Mucosa of rectum (tissue), 2 donors: ENCODE measurements around the gene SPOCD1.

ENCODE experiments used
- H3K27ac ChIP-seq, 2 donors: one replicate each; pipeline ENCODE4 v1.7.0; 2013; ENCODE audit warnings: inconsistent platforms in 2 of 2, low read depth in 2 of 2, low read length in 2 of 2
- H3K27me3 ChIP-seq, 2 donors: one replicate each; pipeline ENCODE4 v1.7.0; 2013; ENCODE audit warnings: low read length in 2 of 2; ENCODE audit not compliant: control insufficient read depth in 2 of 2, insufficient read depth in 2 of 2
- H3K36me3 ChIP-seq, 2 donors: one replicate each; pipeline ENCODE4 v1.7.0; 2013; ENCODE audit warnings: low read length in 2 of 2; ENCODE audit not compliant: control insufficient read depth in 2 of 2, insufficient read depth in 2 of 2
- H3K4me1 ChIP-seq, 2 donors: one replicate each; pipeline ENCODE4 v1.7.0; 2013; ENCODE audit warnings: low read length in 2 of 2, mild to moderate bottlenecking in 1 of 2; ENCODE audit not compliant: control insufficient read depth in 2 of 2, insufficient read depth in 2 of 2
- H3K4me3 ChIP-seq, 2 donors: one replicate each; pipeline ENCODE4 v1.7.0; 2013; ENCODE audit warnings: low read length in 2 of 2
- H3K9ac ChIP-seq, 2 donors: one replicate each; pipeline ENCODE4 v1.7.0; 2013; ENCODE audit warnings: low read length in 2 of 2, low read depth in 1 of 2, mild to moderate bottlenecking in 1 of 2
- H3K9me3 ChIP-seq, 2 donors: one replicate each; pipeline ENCODE4 v1.7.0; 2013; ENCODE audit warnings: low read length in 2 of 2; ENCODE audit not compliant: control insufficient read depth in 2 of 2
- donor health status: healthy.
- donor health status: Normal muscosa, but diverticular disease.

SPOCD1 gene

DNA sequence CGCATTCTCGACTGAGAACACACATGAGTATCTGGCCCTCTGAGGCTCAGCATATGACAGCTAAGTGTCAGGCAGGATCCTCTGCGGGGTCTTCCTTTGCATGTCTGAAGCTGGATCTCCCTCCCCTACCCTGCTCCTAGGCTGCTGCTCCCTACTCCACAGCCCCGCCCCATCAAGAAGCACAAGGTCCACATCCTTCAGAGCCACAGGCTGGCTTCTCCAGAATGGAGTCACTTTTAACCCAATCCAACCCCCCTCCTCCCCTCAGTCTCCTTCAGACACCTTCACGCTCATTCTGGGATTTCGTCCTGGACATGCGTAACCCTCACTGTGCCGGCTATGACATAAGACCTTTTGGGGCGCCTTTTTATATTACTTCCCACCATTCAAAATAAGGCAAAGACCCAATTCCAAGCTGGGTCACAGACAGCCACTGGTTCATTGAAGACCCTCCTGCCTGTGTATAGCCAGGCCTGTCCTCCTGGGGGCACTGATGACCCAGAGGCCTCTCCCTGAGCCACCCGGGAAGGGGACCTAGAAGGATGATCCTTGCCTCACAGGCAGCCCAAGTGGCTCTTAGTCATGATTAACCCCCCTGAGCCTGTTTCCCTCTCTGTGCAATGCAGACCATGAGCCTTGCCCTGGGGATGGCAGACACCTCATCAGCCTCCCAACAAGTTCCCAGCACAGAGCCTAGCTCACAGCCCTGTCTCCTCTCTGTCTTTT, 56.4 kb downstream of the SPOCD1 start:
- Histone ChIP-seq H3K9ac (no peak overlapping the region), H3K27ac (no peak overlapping the region), H3K36me3 (no peaks in the 10 kb centered on the region), H3K4me1 (peaks cover 16 to 17% of the 10 kb centered on the region in 2 donors), H3K27me3 (peaks cover 23 to 32% of the 10 kb centered on the region in 2 donors), H3K4me3 (no peak overlapping the region), H3K9me3 (no peaks in the 10 kb centered on the region)

DNA sequence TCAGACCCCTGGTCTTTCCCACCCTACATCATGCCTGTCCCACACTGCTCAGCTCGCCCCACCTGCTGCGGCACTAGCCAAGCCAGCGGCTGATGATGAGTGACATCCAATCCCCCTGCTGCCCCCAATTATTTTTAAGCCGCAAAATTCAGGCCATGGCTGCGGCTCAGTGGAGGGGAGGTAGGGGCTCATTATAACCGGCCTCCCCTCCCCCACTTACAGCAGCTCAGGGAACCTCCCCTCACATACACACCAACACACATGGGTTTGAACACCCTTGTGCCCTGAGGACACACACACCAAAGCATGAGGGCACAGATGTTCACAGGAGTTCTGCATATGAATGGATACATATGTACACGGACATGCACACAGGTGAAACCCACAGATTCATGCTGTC, 57.0 kb downstream of the SPOCD1 start:
- no peak overlapping the region for H3K27ac ChIP-seq
- peaks cover 23 to 30% of the 10 kb centered on the region in 2 donors for H3K27me3 ChIP-seq
- peaks cover 18 to 22% of the 10 kb centered on the region in 2 donors for H3K4me1 ChIP-seq

DNA sequence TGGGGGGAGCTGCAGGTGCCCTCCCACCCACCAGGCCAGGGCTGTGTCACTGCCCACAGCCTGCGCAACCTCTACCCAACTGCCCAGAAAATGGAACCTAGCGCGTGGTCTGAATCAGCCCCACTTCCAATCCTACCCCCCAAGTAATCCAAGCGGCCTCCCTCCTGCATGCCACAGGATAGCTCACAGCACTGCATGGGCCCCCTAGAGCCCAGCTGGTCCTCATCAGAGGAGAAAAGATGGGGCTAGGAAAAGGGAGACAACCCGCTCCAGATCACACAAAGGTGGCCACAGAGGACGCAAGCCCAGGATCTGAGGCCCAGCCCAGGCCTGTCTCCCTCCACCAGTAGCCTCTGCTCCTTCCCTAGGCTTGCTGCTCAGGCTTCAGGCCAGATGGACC, 57.8 kb downstream of the SPOCD1 start:
- H3K27ac ChIP-seq, result no peak overlapping the region
- no peak overlapping the region for H3K4me3 ChIP-seq
- H3K4me1 ChIP-seq, result peaks cover 21 to 24% of the 10 kb centered on the region in 2 donors
- peaks cover 23 to 26% of the 10 kb centered on the region in 2 donors for H3K27me3 ChIP-seq
- no peaks in the 10 kb centered on the region for H3K36me3 ChIP-seq
- H3K9ac ChIP-seq, result no peak overlapping the region
- no peaks in the 10 kb centered on the region for H3K9me3 ChIP-seq

More for the DNA sequence above, 57.0 kb downstream of the SPOCD1 start:
- H3K9me3 ChIP-seq, result no peaks in the 10 kb centered on the region
- no peaks in the 10 kb centered on the region for H3K36me3 ChIP-seq
- H3K4me3 ChIP-seq, result no peak overlapping the region
- H3K9ac ChIP-seq, result no peak overlapping the region

DNA sequence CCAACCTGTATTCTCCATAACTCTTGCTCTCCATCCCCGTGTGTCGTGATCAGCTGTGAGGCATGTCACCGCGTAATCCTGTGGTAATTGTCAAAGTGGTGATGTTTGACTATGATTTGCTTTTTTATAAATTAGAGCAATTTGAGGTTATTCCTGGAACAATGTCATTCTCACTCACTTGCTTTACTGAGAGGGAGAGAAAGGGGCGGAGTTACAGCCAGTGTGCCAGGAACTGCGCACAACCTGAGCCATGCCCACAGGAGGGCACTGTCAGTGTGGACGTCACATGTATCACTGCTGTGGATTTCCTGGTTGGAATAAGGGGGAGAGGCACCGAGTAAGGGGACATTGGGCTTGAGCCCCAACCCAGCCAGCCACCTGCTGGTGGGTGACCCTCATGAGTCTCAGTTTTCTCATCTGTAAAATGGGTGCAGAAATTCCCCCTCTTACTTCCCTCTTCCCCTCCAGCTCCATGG, 58.6 kb downstream of the SPOCD1 start:
- Histone ChIP-seq H3K4me3 (no peak overlapping the region), H3K9me3 (no peaks in the 10 kb centered on the region), H3K4me1 (peaks cover 19 to 22% of the 10 kb centered on the region in 2 donors), H3K36me3 (no peaks in the 10 kb centered on the region), H3K9ac (no peak overlapping the region), H3K27me3 (peaks cover 19 to 22% of the 10 kb centered on the region in 2 donors), H3K27ac (no peak overlapping the region)

DNA sequence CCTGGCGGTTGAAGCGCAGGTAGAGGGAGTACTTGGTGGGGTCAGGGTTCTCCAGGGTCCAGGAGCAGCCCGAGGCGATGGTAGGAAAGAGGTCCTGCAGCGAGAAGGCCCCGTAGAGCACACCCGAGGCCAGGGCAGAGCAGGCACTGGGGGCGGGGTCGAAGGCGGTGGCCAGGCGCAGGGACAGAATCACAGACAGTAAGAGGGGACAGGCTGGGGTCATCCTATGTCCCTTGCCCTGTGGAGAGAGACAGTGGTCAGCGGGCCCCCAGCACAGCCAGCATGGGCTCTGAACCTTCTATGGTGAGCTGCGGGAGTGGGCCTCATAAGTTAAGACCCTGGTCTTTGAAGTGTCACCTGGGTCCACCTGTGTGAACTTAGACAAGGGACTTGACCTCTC, 59.2 kb downstream of the SPOCD1 start:
- H3K27ac ChIP-seq, result no peak overlapping the region
- peaks cover 13 to 15% of the 10 kb centered on the region in 2 donors for H3K27me3 ChIP-seq
- H3K4me3 ChIP-seq, result no peak overlapping the region
- H3K36me3 ChIP-seq, result no peaks in the 10 kb centered on the region
- peaks cover 19 to 22% of the 10 kb centered on the region in 2 donors for H3K4me1 ChIP-seq
- no peaks in the 10 kb centered on the region for H3K9me3 ChIP-seq
- H3K9ac ChIP-seq, result no peak overlapping the region

DNA sequence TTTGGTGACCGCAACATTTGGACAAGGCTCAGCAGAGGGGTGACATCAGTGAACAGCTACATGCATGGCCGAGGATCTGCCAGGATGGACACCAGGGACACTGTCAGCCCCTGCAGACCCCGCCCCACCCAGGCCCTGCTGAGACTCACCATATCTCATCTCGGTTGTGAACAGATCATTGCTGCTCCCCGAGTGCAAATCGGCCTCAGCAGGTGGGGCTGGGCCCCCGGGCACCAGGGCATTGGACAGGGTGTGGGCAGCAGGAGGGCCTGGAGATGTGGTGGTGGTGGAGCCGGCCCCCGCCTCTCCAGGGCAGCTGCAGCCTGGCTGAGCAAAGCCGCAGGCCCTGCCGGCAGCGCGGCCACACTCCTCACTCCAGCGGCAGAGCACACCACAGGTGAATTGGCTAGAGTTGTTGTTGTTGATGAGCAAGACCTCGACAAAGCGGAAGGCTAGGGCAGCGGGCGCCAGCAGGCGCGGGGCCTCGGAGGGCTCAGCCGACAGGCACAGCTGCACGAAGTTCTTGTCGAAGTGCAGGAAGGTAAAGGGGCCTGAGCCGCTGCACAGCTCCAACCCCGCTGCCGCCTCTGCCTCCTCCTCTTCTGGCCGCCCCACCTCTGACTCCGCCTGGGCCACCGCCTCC, 59.9 kb downstream of the SPOCD1 start:
- no peak overlapping the region for H3K9ac ChIP-seq

DNA sequence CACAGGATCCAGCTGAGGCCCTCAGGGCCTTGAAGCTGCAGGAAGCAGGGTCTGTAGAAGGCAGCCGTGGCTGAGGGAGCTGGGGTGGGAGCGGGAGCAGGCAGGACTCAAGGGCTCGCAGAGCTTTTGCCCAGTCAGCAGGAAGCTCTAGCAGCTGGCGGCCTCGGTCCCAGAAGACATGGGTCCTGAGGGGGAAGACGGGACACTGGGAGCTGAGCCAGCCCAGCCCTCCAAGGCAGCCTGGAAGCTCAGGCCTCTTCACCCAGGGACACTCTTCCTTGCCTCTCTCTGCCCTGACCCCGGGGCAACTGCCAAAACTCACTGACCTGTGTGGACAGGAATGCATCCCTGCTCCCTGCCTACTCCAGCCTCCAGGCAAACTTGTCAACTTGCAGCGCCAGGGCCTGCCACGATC, 60.6 kb downstream of the SPOCD1 start:
- Histone ChIP-seq H3K4me3 (no peak overlapping the region), H3K27me3 (peaks cover 7 to 11% of the 10 kb centered on the region in 2 donors), H3K9me3 (no peaks in the 10 kb centered on the region), H3K36me3 (no peaks in the 10 kb centered on the region), H3K4me1 (peaks cover 14 to 19% of the 10 kb centered on the region in 2 donors), H3K27ac (no peak overlapping the region), H3K9ac (no peak overlapping the region)

More for the DNA sequence above, 59.9 kb downstream of the SPOCD1 start:
- Histone ChIP-seq H3K27me3 (peaks cover 8 to 12% of the 10 kb centered on the region in 2 donors), H3K27ac (no peak overlapping the region), H3K4me1 (peaks cover 17 to 19% of the 10 kb centered on the region in 2 donors), H3K9me3 (no peaks in the 10 kb centered on the region), H3K36me3 (no peaks in the 10 kb centered on the region), H3K4me3 (no peak overlapping the region)

DNA sequence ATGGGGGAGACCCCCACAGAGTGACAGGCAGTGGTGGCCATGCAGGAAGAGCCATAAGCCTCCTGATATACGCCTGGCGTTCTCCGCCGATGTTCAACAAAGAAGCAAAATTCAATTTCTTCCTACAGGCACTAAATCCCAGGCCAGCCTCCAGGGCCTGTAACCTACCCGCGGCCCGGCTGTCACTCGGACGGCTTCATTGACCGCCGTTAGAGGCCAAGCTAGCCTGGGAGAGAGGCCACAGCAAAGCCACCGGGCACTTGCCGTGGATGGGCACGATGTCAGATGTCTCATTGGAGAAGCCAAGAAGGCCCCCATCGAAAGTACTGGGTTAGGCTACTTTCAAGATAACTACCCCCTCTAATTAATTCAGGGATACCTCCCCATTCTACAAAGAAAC, 61.4 kb downstream of the SPOCD1 start:
- peaks cover 0 to 9% of the 10 kb centered on the region in 2 donors for H3K27me3 ChIP-seq
- H3K4me3 ChIP-seq, result no peak overlapping the region
- H3K36me3 ChIP-seq, result no peaks in the 10 kb centered on the region
- no peaks in the 10 kb centered on the region for H3K9me3 ChIP-seq
- no peak overlapping the region for H3K27ac ChIP-seq
- H3K4me1 ChIP-seq, result peaks cover 14 to 19% of the 10 kb centered on the region in 2 donors
- H3K9ac ChIP-seq, result no peak overlapping the region

DNA sequence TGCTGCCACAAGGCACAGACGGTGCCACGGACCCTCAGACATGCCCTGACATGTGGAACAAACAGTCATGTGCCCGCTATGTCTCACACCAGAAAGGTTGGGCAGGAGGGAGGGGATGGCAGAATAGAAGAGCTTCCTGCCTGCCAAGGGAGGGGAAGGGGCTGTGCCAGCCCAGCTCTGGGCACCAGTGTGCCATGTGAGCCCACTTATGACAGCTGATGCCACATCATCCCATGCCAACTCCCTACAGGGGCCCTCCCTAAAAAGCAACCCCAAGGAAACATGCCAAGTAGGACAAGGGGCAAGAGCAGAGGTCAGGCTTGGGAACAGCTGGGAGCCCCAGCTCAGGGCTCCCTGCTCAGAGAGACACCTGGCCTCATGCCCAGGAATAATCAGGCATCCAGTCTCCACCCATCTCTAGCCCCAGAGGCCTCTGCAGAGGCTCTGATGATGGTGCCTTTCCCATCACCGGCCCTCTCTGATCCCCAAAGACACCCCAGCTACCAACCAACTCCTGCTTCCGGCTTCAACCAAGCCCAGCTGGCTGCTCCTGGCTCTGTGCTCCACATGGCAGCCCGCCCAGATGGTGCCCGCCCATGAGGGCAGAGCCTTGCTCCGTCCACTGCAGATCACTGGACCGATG, 62.0 kb downstream of the SPOCD1 start:
- H3K9ac ChIP-seq, result no peak overlapping the region
- H3K4me1 ChIP-seq, result peaks cover 12 to 19% of the 10 kb centered on the region in 2 donors

DNA sequence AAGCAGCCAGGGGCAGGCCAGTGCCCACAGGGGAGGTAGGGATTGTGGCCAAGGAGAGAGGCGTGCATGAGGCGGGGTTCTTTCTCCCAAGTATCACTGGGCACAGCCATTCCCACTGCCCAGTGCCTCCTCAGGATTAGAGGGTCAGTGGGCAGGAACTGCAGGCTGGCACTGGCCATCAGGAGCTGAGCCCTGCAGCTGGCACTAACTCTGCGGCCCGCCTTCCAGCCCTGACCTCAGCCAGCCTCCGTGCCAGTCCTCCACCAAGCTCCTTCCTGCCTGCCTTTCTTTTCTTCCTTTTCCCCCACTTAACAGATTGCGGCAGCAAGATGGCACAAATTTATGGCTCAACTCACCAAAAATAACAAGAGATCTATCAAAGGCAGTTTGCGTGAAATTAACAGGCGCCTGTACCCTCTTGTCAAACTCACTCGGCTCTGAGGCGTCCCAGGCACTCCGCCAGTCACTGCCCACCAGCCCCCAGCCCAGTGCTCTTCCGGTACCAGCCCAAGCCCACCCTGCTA, 62.8 kb downstream of the SPOCD1 start:
- H3K9ac ChIP-seq, result no peak overlapping the region
- H3K9me3 ChIP-seq, result no peaks in the 10 kb centered on the region
- no peaks in the 10 kb centered on the region for H3K36me3 ChIP-seq
- no peak overlapping the region for H3K4me3 ChIP-seq
- peaks cover 0 to 4% of the 10 kb centered on the region in 2 donors for H3K27me3 ChIP-seq
- peak overlapping the region in 1 of 2 donors; percentile 24 for H3K27ac ChIP-seq
- peaks cover 12 to 19% of the 10 kb centered on the region in 2 donors for H3K4me1 ChIP-seq

More for the DNA sequence above, 62.0 kb downstream of the SPOCD1 start:
- Histone ChIP-seq H3K27me3 (peaks cover 0 to 4% of the 10 kb centered on the region in 2 donors), H3K4me3 (no peak overlapping the region), H3K9me3 (no peaks in the 10 kb centered on the region), H3K36me3 (no peaks in the 10 kb centered on the region), H3K27ac (peak overlapping the region; percentile 24 to 25)
